Fibroblast of skin of right biceps (primary cell): ENCODE results near the gene RNF138.
"Not testable (repeated sequence)": the region's sequence is repeated elsewhere in the genome, so short reads cannot be mapped to it uniquely, and the experiment has no call there.

Source experiments
- DNase-seq: peaks from one replicate; pipeline ENCODE4 v3.0.0-alpha.2; 2013

Gene RNF138

GRCh38 chr18:32096946-32097345 is 5.3 kb downstream of the RNF138 start:
- DNase-seq = no peak

GRCh38 chr18:32104516-32104915 is 12.8 kb downstream of the RNF138 start:
- no peak for DNase-seq

DNA sequence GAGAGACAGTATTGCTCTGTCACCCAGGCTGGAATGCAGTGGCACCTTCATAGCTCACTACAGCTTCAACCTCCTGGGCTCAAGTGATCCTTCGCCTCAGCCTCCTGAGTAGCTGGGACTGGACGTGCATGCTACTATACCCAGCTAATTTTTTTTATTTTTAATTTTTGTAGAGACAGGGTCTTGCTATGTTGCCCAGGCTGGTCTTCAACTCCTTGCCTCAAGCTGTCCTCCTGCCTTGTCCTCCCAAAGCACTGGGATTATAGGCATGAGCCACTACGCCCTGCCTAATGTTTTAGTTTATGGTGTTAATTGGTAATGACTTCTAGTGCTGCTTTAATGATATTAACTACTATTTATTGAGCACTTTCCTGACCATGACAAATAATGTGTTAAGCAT is 18.3 kb downstream of the RNF138 start:
- DNase-seq = no peak

DNA sequence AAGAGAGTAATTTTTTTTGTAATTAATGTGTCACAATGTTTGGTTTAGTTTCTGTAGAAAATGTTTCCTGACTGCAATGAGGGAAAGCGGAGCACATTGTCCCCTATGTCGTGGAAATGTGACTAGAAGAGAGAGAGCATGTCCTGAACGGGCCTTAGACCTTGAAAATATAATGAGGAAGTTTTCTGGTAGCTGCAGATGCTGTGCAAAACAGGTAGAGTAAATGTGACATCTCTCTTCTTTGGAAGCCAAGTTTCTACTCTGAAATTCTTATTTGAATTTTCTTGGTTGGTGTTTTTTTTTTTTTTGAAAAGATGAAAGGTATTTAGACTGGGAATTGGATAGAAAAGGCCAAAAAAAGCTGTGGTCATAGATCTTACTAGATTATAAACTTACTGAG is 20.0 kb downstream of the RNF138 start:
- DNase-seq = no peak

DNA sequence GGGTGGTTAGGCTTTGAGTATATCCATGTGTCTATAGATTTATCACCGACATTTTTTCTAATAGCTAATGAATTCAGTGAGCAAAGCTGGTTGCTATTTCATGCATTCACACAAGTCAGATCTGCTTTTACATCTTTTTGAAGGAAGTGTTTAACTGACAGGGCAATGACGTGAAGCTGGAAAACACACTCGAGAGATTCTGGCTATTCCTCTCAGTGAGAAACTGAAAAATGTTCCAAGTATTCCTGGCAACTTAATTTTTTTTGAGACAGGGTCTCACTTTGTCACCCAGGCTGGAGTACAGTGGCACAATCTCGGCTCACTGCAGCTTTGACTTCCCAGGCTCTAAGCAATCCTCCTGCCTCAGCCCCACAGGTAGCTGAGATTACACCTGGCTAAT is 21.2 kb downstream of the RNF138 start:
- no peak for DNase-seq

DNA sequence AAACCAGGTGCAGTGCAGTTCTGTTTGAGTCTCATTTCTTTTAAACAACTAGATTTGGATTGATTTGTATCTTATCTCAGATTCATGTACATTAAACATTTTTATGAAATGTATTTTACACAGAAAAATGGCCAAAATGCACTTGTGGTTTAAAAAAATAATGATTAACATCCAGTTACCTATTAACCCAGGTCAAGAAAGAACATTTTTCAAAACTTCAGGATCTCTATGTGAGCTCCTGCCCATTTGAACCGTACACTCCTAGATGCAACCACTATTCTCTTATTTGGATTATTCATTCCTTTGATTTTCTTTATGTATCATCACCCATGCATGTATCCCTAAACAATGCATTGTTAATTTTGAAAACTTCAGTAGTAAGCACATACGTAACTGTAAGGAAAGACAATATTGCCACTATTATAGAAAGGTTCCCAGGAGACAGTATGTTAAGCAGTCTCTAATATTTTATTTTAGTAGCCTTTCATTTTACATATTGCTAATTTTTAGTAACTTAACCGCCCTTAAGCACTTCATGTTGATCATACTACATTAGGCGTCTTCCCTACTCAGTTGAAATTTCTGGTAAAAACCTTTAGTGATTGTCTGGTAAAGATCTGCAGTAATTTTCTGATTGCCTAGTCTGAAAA is 22.7 kb downstream of the RNF138 start:
- DNase-seq = no peak

GRCh38 chr18:32122039-32122438 is 30.4 kb downstream of the RNF138 start:
- DNase-seq = no peak

DNA sequence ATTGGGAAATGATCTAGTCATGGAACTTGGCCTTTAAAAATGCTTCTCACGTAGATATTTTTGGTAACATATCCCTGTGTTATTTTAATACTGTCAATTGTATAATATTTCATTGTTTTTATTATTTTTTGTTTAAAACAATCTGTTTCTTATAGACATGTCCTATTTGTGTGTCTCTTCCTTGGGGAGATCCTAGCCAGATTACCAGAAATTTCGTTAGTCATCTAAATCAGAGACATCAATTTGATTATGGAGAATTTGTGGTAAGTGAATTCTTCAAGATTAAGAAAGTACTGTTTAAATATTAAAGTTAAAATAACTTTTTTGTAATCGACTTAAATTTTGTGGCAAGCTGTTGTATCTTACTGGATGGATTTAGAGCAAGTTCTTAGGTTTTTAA is 34.9 kb downstream of the RNF138 start:
- no peak for DNase-seq

- DNase-seq = no peak
Measured at GRCh38 chr18:32135625-32136024, 44.0 kb downstream of the RNF138 start.

GRCh38 chr18:32138332-32138982 is 46.8 kb downstream of the RNF138 start:
- no peak for DNase-seq

- no peak for DNase-seq
Measured at GRCh38 chr18:32139835-32140283, 48.2 kb downstream of the RNF138 start.

DNA sequence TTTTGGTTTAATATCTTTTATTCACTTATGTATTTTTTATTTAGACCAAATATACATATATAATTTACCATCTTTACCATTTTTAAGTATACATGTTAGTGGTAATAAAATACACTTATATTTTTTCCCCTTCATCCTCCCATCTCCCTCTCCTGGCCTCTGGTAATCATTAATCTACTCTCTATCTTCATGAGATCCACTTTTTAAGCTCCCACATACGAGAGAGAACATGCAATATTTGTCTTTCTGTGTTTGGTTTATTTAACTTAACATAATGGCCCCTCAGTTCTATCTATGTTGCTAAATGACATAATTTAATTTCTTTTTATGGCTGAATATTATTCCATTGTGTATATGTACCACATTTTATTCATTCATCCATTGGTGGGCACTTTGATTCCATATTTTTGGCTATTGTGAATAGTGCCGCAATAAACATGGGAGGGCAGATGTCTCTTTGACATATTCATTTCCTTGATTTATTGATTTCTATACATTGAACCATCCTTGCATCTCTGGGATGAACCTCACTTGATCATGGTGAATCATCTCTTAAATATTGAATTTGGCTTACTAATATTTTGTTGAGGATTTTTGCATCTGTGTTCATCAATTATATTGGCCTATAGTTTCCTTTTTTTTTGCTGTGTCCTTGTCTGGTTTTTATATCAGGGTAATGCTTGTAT is 56.7 kb downstream of the RNF138 start:
- no peak for DNase-seq

GRCh38 chr18:32152705-32153448 is 61.2 kb downstream of the RNF138 start:
- DNase-seq = no peak

GRCh38 chr18:32156855-32157254 is 65.2 kb downstream of the RNF138 start:
- DNase-seq = no peak

GRCh38 chr18:32157580-32157979 is 65.9 kb downstream of the RNF138 start:
- no peak for DNase-seq

DNA sequence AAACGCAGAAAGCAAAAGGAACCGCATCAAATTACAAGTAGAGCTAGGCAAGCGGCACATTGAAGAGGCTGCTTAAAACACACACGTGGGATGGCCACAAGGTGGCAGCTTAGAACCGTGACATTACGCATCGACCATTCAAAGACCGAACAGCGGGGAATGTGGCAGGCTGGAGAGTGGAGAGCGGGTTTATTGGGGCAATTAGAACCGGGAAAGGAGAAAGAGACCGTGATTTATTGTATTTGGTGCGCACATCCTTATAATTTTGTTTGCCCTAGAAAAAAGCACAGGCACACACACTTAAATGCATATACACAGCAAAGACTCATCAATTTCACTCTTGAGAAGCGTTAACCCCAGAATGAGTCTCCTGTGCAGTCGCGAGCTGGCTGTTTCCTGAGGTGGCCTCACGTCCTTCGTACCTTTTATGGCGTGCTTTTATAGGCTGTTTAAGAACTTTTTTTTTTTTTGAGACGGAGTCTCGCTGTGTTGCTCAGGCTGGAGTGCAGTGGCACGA is 66.5 kb downstream of the RNF138 start:
- peak; percentile 85 for DNase-seq

- DNase-seq = not testable (repeated sequence)
Measured at GRCh38 chr18:32158631-32159030, 67.0 kb downstream of the RNF138 start.

GRCh38 chr18:32160547-32160946 is 68.9 kb downstream of the RNF138 start:
- no peak for DNase-seq

GRCh38 chr18:32167980-32168730 is 76.5 kb downstream of the RNF138 start:
- DNase-seq = no peak

GRCh38 chr18:32173654-32174053 is 82.0 kb downstream of the RNF138 start:
- DNase-seq = no peak

DNA sequence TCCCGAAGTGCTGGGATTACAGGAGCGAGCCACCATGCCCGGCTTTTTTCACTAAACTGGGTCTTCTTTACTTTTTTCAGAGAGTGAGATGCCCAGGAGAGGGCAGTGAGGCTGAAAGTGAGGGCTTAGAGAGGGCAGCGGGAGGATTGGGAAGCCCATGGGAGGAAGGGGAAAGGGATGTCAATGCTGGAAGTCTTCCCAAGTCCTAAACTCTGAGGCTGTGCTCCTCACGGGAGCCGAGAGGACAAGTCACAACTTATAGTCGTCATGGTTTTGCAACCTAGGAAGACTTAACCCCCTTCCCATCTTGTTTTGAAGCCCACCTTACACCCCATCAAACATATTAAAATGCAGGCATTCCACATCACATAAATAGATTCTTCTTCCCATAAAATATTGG is 83.0 kb downstream of the RNF138 start:
- no peak for DNase-seq

DNA sequence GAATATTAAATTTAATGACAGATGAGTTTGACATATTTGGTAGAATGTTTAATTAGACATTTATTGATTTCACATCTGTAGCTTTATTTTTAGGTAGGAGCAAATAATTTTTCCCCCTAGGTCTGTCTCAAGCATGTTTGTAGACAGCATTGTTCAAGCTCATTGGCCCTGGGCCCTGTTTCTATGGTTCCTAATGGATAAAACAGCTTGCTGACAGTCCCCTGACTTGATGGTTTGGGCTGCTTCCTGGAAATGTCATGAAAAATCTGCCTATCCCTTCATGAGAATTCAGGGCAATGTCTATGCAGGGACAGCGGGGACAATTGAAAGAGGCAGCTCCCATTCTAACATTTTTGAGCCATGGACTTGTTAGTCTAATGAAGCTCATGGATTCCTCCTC is 83.6 kb downstream of the RNF138 start:
- DNase-seq = no peak

DNA sequence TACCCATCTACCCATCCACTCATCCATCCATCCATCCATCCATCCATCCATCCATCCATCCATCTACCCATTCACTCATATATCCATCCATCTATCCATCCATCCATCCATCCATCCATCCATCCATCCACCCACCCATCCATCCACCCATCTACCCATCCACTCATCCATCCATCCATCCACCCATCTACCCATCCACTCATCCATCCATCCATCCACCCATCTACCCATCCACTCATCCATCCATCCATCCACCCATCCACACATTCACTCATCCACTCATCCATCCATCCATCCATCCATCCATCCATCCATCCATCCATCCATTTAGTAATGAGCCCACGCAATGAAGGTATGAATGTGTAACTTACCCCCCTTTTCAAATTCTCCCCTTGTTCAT is 85.1 kb downstream of the RNF138 start:
- DNase-seq = not testable (repeated sequence)
